Activated CD8-positive, alpha-beta memory T cell treated with anti-CD3 and anti-CD28 coated beads, Interleukin-2, amount 50 U/mL, for 48 hours (primary cell): ENCODE measurements around the gene CRHR2.

Source experiments
- DNase-seq: peaks from one replicate; pipeline ENCODE4 v3.0.0-alpha.2; 2020

The CRHR2 gene

GRCh38 chr7:30706316-30706715 lies 24.1 kb upstream of the CRHR2 start:
- no peak for DNase-seq

GRCh38 chr7:30705596-30705995 lies 23.3 kb upstream of the CRHR2 start:
- no peak for DNase-seq

- no peak for DNase-seq
These were observed 22.8 kb upstream of the CRHR2 start for GRCh38 chr7:30705008-30705407.

GRCh38 chr7:30703756-30704155 lies 21.5 kb upstream of the CRHR2 start:
- DNase-seq: no peak

- no peak for DNase-seq
These were observed 19.9 kb upstream of the CRHR2 start for GRCh38 chr7:30702200-30702599.

GRCh38 chr7:30700941-30701340 lies 18.7 kb upstream of the CRHR2 start:
- no peak for DNase-seq

- no peak for DNase-seq
These were observed 17.6 kb upstream of the CRHR2 start for GRCh38 chr7:30699706-30700495.

- no peak for DNase-seq
These were observed 16.2 kb upstream of the CRHR2 start for GRCh38 chr7:30698481-30698880.

GRCh38 chr7:30697719-30698460 lies 15.6 kb upstream of the CRHR2 start:
- DNase-seq: no peak

GRCh38 chr7:30694774-30695721 lies 12.8 kb upstream of the CRHR2 start:
- DNase-seq: no peak

- no peak for DNase-seq
These were observed 12.0 kb upstream of the CRHR2 start for GRCh38 chr7:30694218-30694745.

- DNase-seq: no peak
These were observed 10.6 kb upstream of the CRHR2 start for GRCh38 chr7:30692882-30693281.

- DNase-seq: no peak
These were observed 10.2 kb upstream of the CRHR2 start for GRCh38 chr7:30692438-30692837.

- DNase-seq: no peak
These were observed 7.8 kb upstream of the CRHR2 start for GRCh38 chr7:30690011-30690410.

GRCh38 chr7:30688718-30689221 lies 6.5 kb upstream of the CRHR2 start:
- DNase-seq: no peak

- DNase-seq: no peak
These were observed 5.3 kb upstream of the CRHR2 start for GRCh38 chr7:30687604-30688003.

- no peak for DNase-seq
These were observed 2.1 kb upstream of the CRHR2 start for GRCh38 chr7:30684351-30684750.

GRCh38 chr7:30683816-30684215 lies 1.6 kb upstream of the CRHR2 start:
- DNase-seq: no peak

- no peak for DNase-seq
These were observed 1.1 kb upstream of the CRHR2 start for GRCh38 chr7:30683306-30683705.

GRCh38 chr7:30681815-30682211 lies 443 bp downstream of the CRHR2 start:
- peak; percentile 57 for DNase-seq

- DNase-seq: no peak
These were observed 892 bp downstream of the CRHR2 start for GRCh38 chr7:30681331-30681797.

- DNase-seq: no peak
These were observed 2.6 kb downstream of the CRHR2 start for GRCh38 chr7:30679664-30680063.

GRCh38 chr7:30678805-30679204 lies 3.5 kb downstream of the CRHR2 start:
- no peak for DNase-seq
